K562 (cell line): ENCODE measurements around the gene FBXO44. TPM values are rescaled to one million over a fixed set of nuclear protein-coding genes. Genes with fewer than 3 reads are reported as not detected.

Experiments used
- ATAC-seq: fragments of 200-7000 bp; cut with Tn5 transposase; 3 replicates; pipeline ENCODE4 v1.9.1; 2020; ENCODE audit warnings: moderate library complexity
- BruUV-seq: library from RNA; stranded (reverse); fragments of 400-500 nt; replicated peaks from 2 replicates; lab custom pipeline; 2021; lab: Mats Ljungman, UMichigan
- CTCF ChIA-PET: fragments of 300-600 bp; formaldehyde crosslinking; extraction: SDS; loops from one replicate; lab custom pipeline; 2021; ENCODE audit warnings: low intra/inter-chr PET ratio; lab: Yijun Ruan, JAX
- POLR2A ChIA-PET: fragments of 300-600, 350-650 bp; sonication (Branson Sonifier 250); formaldehyde crosslinking; extraction: SDS; loops from one replicate; lab custom pipeline; 2021; ENCODE audit warnings: antibody characterized with exemption, inconsistent platforms; lab: Yijun Ruan, JAX
- DNase-seq, 4 experiments: peaks; one replicate each; pipeline versions ENCODE4 v3.0.0 to v3.0.0-alpha.2; 2011 to 2018; ENCODE audit warnings: low spot score in 3 of 4, mixed read lengths in 3 of 4; ENCODE audit errors: extremely low read depth in 1 of 4
- FAIRE-seq: peaks from 2 replicates; lab custom pipeline; 2011; peaks lifted over from hg19 to GRCh38; lab: Jason Lieb, UNC
- H2AFZ ChIP-seq: 2 replicates; pipeline ENCODE4 v1.6.0; 2011; ENCODE audit warnings: low read depth, low read length, control low read depth, inconsistent platforms
- H3K27ac ChIP-seq: fragments of 200-600 bp; 3 replicates; pipeline ENCODE4 v1.8.0; 2011; ENCODE audit warnings: low read depth, mild to moderate bottlenecking, control low read depth, inconsistent platforms, low read length, moderate library complexity, mixed read lengths; ENCODE audit errors: extremely low read depth
- H3K27me3 ChIP-seq, 2 experiments: fragments of 300-600 bp in 1 of 2; 2 replicates in 1 of 2; 3 replicates in 1 of 2; pipeline versions ENCODE4 v1.6.0 to v1.8.0; 2011; ENCODE audit warnings: inconsistent platforms in 2 of 2, low read length in 2 of 2, mild to moderate bottlenecking in 1 of 2, mixed read lengths in 1 of 2, moderate library complexity in 1 of 2; ENCODE audit not compliant: control insufficient read depth in 2 of 2, insufficient read depth in 2 of 2
- H3K36me3 ChIP-seq: fragments of 300-600 bp; 3 replicates; pipeline ENCODE4 v1.8.0; 2011; ENCODE audit warnings: mild to moderate bottlenecking, low read length, inconsistent platforms; ENCODE audit not compliant: control insufficient read depth, insufficient read depth
- H3K4me1 ChIP-seq, 2 experiments: fragments of 200-600 bp in 1 of 2; replicated peaks in 1 of 2; 2 replicates in 1 of 2; 3 replicates in 1 of 2; pipeline versions ENCODE4 v1.5.1 to v1.8.0; 2011; ENCODE audit warnings: inconsistent platforms in 2 of 2, low read length in 2 of 2, mild to moderate bottlenecking in 1 of 2, mixed read lengths in 1 of 2, moderate library complexity in 1 of 2; ENCODE audit not compliant: control insufficient read depth in 2 of 2, insufficient read depth in 2 of 2
- H3K4me2 ChIP-seq: 2 replicates; pipeline ENCODE4 v1.6.1; 2011; ENCODE audit warnings: low read length, control low read depth, inconsistent platforms, mixed read lengths; ENCODE audit not compliant: insufficient read depth
- H3K4me3 ChIP-seq: fragments of 200-600 bp; sonication (generic), shearing (Covaris generic); 2 replicates; pipeline ENCODE4 v1.5.1; 2016; ENCODE audit warnings: control low read depth, inconsistent platforms
- H3K79me2 ChIP-seq: fragments of 200-600 bp; 3 replicates; pipeline ENCODE4 v1.8.0; 2011; ENCODE audit warnings: low read length, inconsistent platforms; ENCODE audit not compliant: control insufficient read depth, insufficient read depth
- H3K9ac ChIP-seq, 2 experiments: 2 replicates each; pipeline versions ENCODE4 v1.6.0 to v1.6.1; 2011; ENCODE audit warnings: low read depth in 2 of 2, low read length in 2 of 2, control low read depth in 1 of 2, inconsistent platforms in 1 of 2, mild to moderate bottlenecking in 1 of 2, mixed read lengths in 1 of 2; ENCODE audit not compliant: insufficient read depth in 1 of 2
- H3K9me1 ChIP-seq: one replicate; pipeline ENCODE4 v1.6.0; 2011; ENCODE audit warnings: inconsistent platforms, mild to moderate bottlenecking, low read length, moderate library complexity; ENCODE audit not compliant: control insufficient read depth, insufficient read depth
- H3K9me3 ChIP-seq: replicated peaks from 2 replicates; pipeline ENCODE4 v1.5.1; 2011; ENCODE audit warnings: low read depth, low read length, inconsistent platforms; ENCODE audit not compliant: control insufficient read depth, insufficient read depth
- H4K20me1 ChIP-seq: replicated peaks from 2 replicates; pipeline ENCODE4 v1.6.1; 2011; ENCODE audit warnings: low read length, inconsistent platforms, mixed read lengths; ENCODE audit not compliant: control insufficient read depth, insufficient read depth
- ASH1L ChIP-seq: fragments of 450-650 bp; IDR thresholded peaks from 2 replicates; pipeline ENCODE4 v1.6.1; 2018; ENCODE audit warnings: borderline replicate concordance, mild to moderate bottlenecking, low read depth; ENCODE audit not compliant: partially characterized antibody
- KAT7 ChIP-seq: sonication (generic); formaldehyde crosslinking; IDR thresholded peaks from 2 replicates; pipeline ENCODE4 v1.8.0; 2022; ENCODE audit warnings: missing genetic modification reagents, mild to moderate bottlenecking, borderline replicate concordance
- MCM7 ChIP-seq, 2 experiments: fragments of 450-650 bp; IDR thresholded peaks; 2 replicates each; pipeline ENCODE4 v1.6.1; 2016 to 2018
- RBM15 ChIP-seq: fragments of 200-400 bp; formaldehyde crosslinking; IDR thresholded peaks from 2 replicates; pipeline ENCODE4 v1.6.1; 2018; ENCODE audit warnings: mild to moderate bottlenecking, low read length, moderate library complexity; ENCODE audit not compliant: insufficient read depth
- ZNF143 ChIP-seq: sonication (generic); formaldehyde crosslinking; IDR thresholded peaks from 2 replicates; pipeline ENCODE4 v1.9.0; 2022; ENCODE audit warnings: mild to moderate bottlenecking, missing genetic modification reagents
- ZNF318 ChIP-seq, 2 experiments: fragments of 450-650 bp; IDR thresholded peaks; 2 replicates each; pipeline ENCODE4 v1.6.1; 2016; ENCODE audit warnings: mild to moderate bottlenecking in 2 of 2, borderline replicate concordance in 1 of 2, low read depth in 1 of 2, moderate library complexity in 1 of 2
- WGBS: fragments of 100-300 bp; shearing (Covaris generic); methylation state at CpG from one replicate; pipeline ENCODE4 v1.1.6; 2016; ENCODE audit warnings: low coverage, mixed read lengths; ENCODE audit not compliant: insufficient coverage; ENCODE audit errors: missing lambda C conversion rate; 5-methylcytosine and 5-hydroxymethylcytosine counted together
- in situ Hi-C: fragments of 300-500 bp; cut with MboI; formaldehyde crosslinking; loops from 4 replicates; pipeline ENCODE4 v1.15.0; 2018; ENCODE audit warnings: inconsistent platforms, mixed read lengths
- intact Hi-C: fragments of 100-400 bp; cut with micrococcal nuclease; formaldehyde crosslinking; loops from 2 replicates; pipeline ENCODE4 v1.14.2; 2022
- polyA plus RNA-seq, 8 experiments: library from polyadenylated mRNA; depleted of rRNA in 4 of 8; stranded (reverse) in 5 of 8; unstranded in 3 of 8; fragments of >200 nt; fragmentation: Nextera tagmentation in 2 of 8; fragmentation: Illumina TruSeq in 1 of 8; extraction: Ambion mirVana in 2 of 8; extraction: Trizol in 1 of 8; gene quantifications; 2 replicates each; pipeline versions ENCODE4 v1.2.1 to v1.2.3, GENCODE V29; 2011 to 2014; ENCODE audit warnings: inconsistent platforms in 1 of 8, missing spikeins in 1 of 8
- total RNA-seq, 7 experiments: library from RNA; depleted of rRNA in 6 of 7; stranded (reverse); fragments of >200 nt in 6 of 7; fragmentation: Illumina TruSeq in 2 of 7; extraction: Trizol in 2 of 7; gene quantifications; 2 replicates each; pipeline versions ENCODE4 v1.2.1 to v1.2.3, GENCODE V29; 2011 to 2021; ENCODE audit warnings: low replicate concordance in 1 of 7

The FBXO44 gene
- total and polyA plus RNA-seq, 9 of the 15 experiments (the other 6 are each of a cell fraction or from before 2014, with no cell fraction given), result 0.69 to 20.9 (median 6.7) TPM

DNA sequence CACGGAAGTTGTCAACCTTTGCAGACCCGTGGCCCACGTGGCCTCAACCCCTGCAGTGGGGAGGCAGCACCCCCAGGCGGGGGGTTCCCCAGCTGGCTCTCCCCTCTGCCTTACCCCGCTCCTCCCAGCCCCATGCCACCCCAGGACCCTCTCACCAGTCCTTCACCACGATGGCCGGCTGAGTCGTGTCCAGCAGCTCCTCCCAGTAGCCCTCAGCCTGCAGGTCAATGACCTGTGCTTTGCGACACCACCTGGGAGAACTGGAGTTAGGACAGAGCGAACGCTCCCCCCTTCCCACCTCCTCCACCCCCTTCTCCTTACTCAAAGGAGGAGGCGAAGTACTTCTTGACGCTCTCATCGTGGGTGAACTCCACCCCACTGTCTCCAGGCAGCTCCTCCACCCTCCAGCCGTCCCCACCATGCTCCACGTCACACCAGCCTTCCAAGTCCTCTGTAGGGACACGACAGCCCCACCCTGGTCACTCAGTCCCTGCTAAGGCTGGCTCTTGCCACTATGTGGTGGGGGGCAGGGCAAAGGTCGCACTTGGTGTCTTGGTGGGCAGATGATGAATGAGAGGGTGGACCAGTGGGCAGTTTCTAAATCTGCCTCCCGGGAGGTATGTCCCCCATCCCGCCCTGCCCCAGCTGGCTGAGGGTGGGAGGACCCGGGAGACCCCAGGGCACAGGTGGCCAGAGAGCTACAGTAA is 4.9 kb upstream of the FBXO44 start:
- Histone ChIP-seq H3K4me3 (peak overlapping the region; percentile 17; the same call in 1 of the 2 replicates), H3K9me3 (no peaks in the 10 kb centered on the region), H4K20me1 (no peaks in the 10 kb centered on the region; the same call in 1 of the 2 replicates), H3K79me2 (no peaks in the 10 kb centered on the region), H3K9ac (peak overlapping the region; percentile 24 to 86; a peak in 3 of 4 replicates), H3K27me3 (no peaks in the 10 kb centered on the region; a peak in 1 of 5 replicates), H3K9me1 (no peaks in the 10 kb centered on the region), H3K4me2 (peak overlapping the region; percentile 76), H3K27ac (no peak overlapping the region), H3K36me3 (no peaks in the 10 kb centered on the region), H2AFZ (peak overlapping the region; percentile 86), H3K4me1 (peaks cover 15 to 58% of the 10 kb centered on the region in 2 experiments; a peak in 4 of 5 replicates)
- FAIRE-seq (no peak), ATAC-seq (peak; percentile 2; the same call in 1 of the 3 replicates), DNase-seq (peak in 3 of 4 experiments; percentile 21 to 41 (median 34))
- intact Hi-C loops, result loop anchor here (1.0 to 2.0 kb wide), 3 partner anchors 61 to 99 kb away; no protein-coding TSS in a partner anchor
- WGBS, result 24% methylated on average over 17 of the region's 21 CpGs
- CTCF ChIA-PET, result interaction anchor here (0.5 to 3.7 kb wide), 11 partner anchors 14 to 258 kb away, joined by 3 to 52 read pairs (median 4); partner anchors contain the start of gene FBXO6
- no TSS peak for BruUV-seq
- in situ Hi-C loops, result no loop called here
- POLR2A ChIA-PET, result interaction anchor here (0.5 to 2.2 kb wide), 13 partner anchors 10 to 1398 kb away, joined by 3 to 13 read pairs (median 4); no protein-coding TSS in a partner anchor
- no peak for TF ChIP-seq MCM7 (IDR thresholded peaks at IDR 0.05)
- TF ChIP-seq ZNF318 (IDR thresholded peaks at IDR 0.05; ENCODE audit: borderline replicate concordance in 1 of 2, low read depth in 1 of 2), result no peak
- no peak for TF ChIP-seq RBM15
- TF ChIP-seq ASH1L, result no peak
- TF ChIP-seq KAT7, result peak; percentile 59; the same call in 1 of the 2 replicates
- TF ChIP-seq ZNF143 (CRISPR knock-in tag), result 0 out of 2 replicates have a peak, but pooled peaks have one; percentile 26
